ENCODE measurements around the gene CMTM4.

- TF ChIP-seq CTCF (conservative IDR thresholded peaks at IDR 0.05; ENCODE audit: low read depth in 2 of 2) (no peak), POLR2AphosphoS5 (IDR thresholded peaks at IDR 0.05; ENCODE audit: low read depth) (no peak), ZNF114 (CRISPR knock-in tag; IDR thresholded peaks at IDR 0.05) (no peak), EZH2 (IDR thresholded peaks at IDR 0.05; ENCODE audit: low read depth, unreplicated experiment) (no peak), REST (IDR thresholded peaks at IDR 0.05; ENCODE audit: unreplicated experiment) (no peak), STAT1 (IDR thresholded peaks at IDR 0.05; ENCODE audit: unreplicated experiment) (no peak)
Measured at GRCh38 chr16:66746048-66746447, 49.5 kb upstream of the CMTM4 start.

All from GM23338 (cell line).